Liver (tissue), 9 donors: Measurements from ENCODE around the gene NBEAL1. TPM values are rescaled to one million over a fixed set of nuclear protein-coding genes. Genes with fewer than 3 reads are reported as not detected.

ENCODE experiments used
- DNase-seq: peaks from one replicate; pipeline ENCODE4 v3.0.0-alpha.2; 2017; ENCODE audit warnings: low spot score
- H3K27ac ChIP-seq, 2 donors: one replicate each; pipeline ENCODE4 v1.7.0; 2013; ENCODE audit warnings: inconsistent platforms in 2 of 2, low read length in 2 of 2, control low read depth in 1 of 2, low read depth in 1 of 2, mild to moderate bottlenecking in 1 of 2
- H3K27me3 ChIP-seq, 4 donors: one replicate each; pipeline versions ENCODE4 v1.6.1 to v1.7.0; 2013; ENCODE audit warnings: low read length in 3 of 4, inconsistent platforms in 1 of 4, mild to moderate bottlenecking in 1 of 4, moderate library complexity in 1 of 4; ENCODE audit not compliant: control insufficient read depth in 4 of 4, insufficient read depth in 4 of 4
- H3K36me3 ChIP-seq, 4 donors: one replicate each; pipeline versions ENCODE4 v1.6.1 to v1.7.0; 2013; ENCODE audit warnings: low read length in 3 of 4, mild to moderate bottlenecking in 3 of 4, low read depth in 1 of 4, moderate library complexity in 1 of 4; ENCODE audit not compliant: control insufficient read depth in 4 of 4, insufficient read depth in 3 of 4
- H3K4me1 ChIP-seq, 4 donors: one replicate each; pipeline versions ENCODE4 v1.6.1 to v1.7.0; 2013; ENCODE audit warnings: low read length in 3 of 4, mild to moderate bottlenecking in 3 of 4, moderate library complexity in 1 of 4; ENCODE audit not compliant: control insufficient read depth in 4 of 4, insufficient read depth in 4 of 4
- H3K4me3 ChIP-seq, 3 donors: one replicate each; pipeline versions ENCODE4 v1.6.1 to v1.7.0; 2013; ENCODE audit warnings: low read length in 3 of 3, control low read depth in 1 of 3, low read depth in 1 of 3, mild to moderate bottlenecking in 1 of 3
- H3K9ac ChIP-seq, 2 donors: one replicate each; pipeline ENCODE4 v1.7.0; 2013; ENCODE audit warnings: low read length in 2 of 2, mild to moderate bottlenecking in 2 of 2, moderate library complexity in 2 of 2, control low read depth in 1 of 2, low read depth in 1 of 2
- H3K9me3 ChIP-seq, 4 donors: one replicate each; pipeline versions ENCODE4 v1.6.1 to v1.7.0; 2013; ENCODE audit warnings: low read length in 3 of 4; ENCODE audit not compliant: control insufficient read depth in 4 of 4
- ATF3 ChIP-seq: IDR thresholded peaks from 2 replicates; pipeline ENCODE4 v1.6.1; 2016; ENCODE audit warnings: antibody characterized with exemption
- CTCF ChIP-seq: fragments of 150-350 bp; IDR thresholded peaks from 2 replicates; pipeline ENCODE4 v1.5.1; 2017; ENCODE audit warnings: improper control_type of control experiment, low read depth, low read length; ENCODE audit not compliant: missing input control
- EGR1 ChIP-seq, 2 donors: IDR thresholded peaks; 2 replicates each; pipeline ENCODE4 v1.6.1; 2016 to 2018; ENCODE audit warnings: antibody characterized with exemption in 2 of 2, low read depth in 2 of 2
- FOXA1 ChIP-seq: IDR thresholded peaks from 2 replicates; pipeline ENCODE4 v1.6.1; 2016; ENCODE audit warnings: antibody characterized with exemption
- FOXA2 ChIP-seq: IDR thresholded peaks from 2 replicates; pipeline ENCODE4 v1.6.1; 2016; ENCODE audit warnings: antibody characterized with exemption
- GABPA ChIP-seq, 2 donors: IDR thresholded peaks in 1 of 2; conservative IDR thresholded peaks in 1 of 2; 2 replicates each; pipeline ENCODE4 v1.6.1; 2016; ENCODE audit warnings: antibody characterized with exemption in 2 of 2, mild to moderate bottlenecking in 1 of 2, moderate library complexity in 1 of 2
- HNF4A ChIP-seq, 2 donors: conservative IDR thresholded peaks; 2 replicates each; pipeline ENCODE4 v1.6.1; 2016; ENCODE audit warnings: antibody characterized with exemption in 2 of 2, mild to moderate bottlenecking in 2 of 2
- HNF4G ChIP-seq: IDR thresholded peaks from 2 replicates; pipeline ENCODE4 v1.6.1; 2016; ENCODE audit warnings: antibody characterized with exemption
- JUND ChIP-seq, 2 donors: IDR thresholded peaks; 2 replicates each; pipeline ENCODE4 v1.6.1; 2016; ENCODE audit warnings: antibody characterized with exemption in 2 of 2
- MAX ChIP-seq: IDR thresholded peaks from 2 replicates; pipeline ENCODE4 v1.6.1; 2016; ENCODE audit warnings: antibody characterized with exemption
- NR2F2 ChIP-seq: IDR thresholded peaks from 2 replicates; pipeline ENCODE4 v1.6.1; 2016; ENCODE audit warnings: antibody characterized with exemption
- RAD21 ChIP-seq, 2 donors: IDR thresholded peaks; 2 replicates each; pipeline ENCODE4 v1.6.1; 2016; ENCODE audit warnings: antibody characterized with exemption in 2 of 2, mild to moderate bottlenecking in 2 of 2
- REST ChIP-seq: IDR thresholded peaks from 2 replicates; pipeline ENCODE4 v1.6.1; 2016; ENCODE audit warnings: antibody characterized with exemption, mild to moderate bottlenecking
- RXRA ChIP-seq, 2 donors: IDR thresholded peaks; 2 replicates each; pipeline ENCODE4 v1.6.1; 2017 to 2018; ENCODE audit warnings: antibody characterized with exemption in 2 of 2, mild to moderate bottlenecking in 1 of 2
- SP1 ChIP-seq: IDR thresholded peaks from 2 replicates; pipeline ENCODE4 v1.6.1; 2018; ENCODE audit warnings: antibody characterized with exemption, mild to moderate bottlenecking
- TAF1 ChIP-seq: conservative IDR thresholded peaks from 2 replicates; pipeline ENCODE4 v1.6.1; 2016; ENCODE audit warnings: antibody characterized with exemption, mild to moderate bottlenecking
- YY1 ChIP-seq: IDR thresholded peaks from 2 replicates; pipeline ENCODE4 v1.6.1; 2016; ENCODE audit warnings: antibody characterized with exemption, mild to moderate bottlenecking
- ZBTB33 ChIP-seq: IDR thresholded peaks from 2 replicates; pipeline ENCODE4 v1.6.1; 2016; ENCODE audit warnings: antibody characterized with exemption
- WGBS: extraction: QIAGEN DNeasy Blood & Tissue Kit; methylation state at CpG from one replicate; pipeline ENCODE4 v1.1.7; 2013; 5-methylcytosine and 5-hydroxymethylcytosine counted together
- polyA plus RNA-seq, 2 donors: library from polyadenylated mRNA; stranded (reverse) in 1 of 2; unstranded in 1 of 2; fragments of 200-250 nt in 1 of 2; fragments of >200 nt in 1 of 2; fragmentation: Nextera tagmentation in 1 of 2; extraction: Ambion mirVana in 1 of 2; gene quantifications; one replicate each; pipeline versions ENCODE4 v1.2.1 to v1.2.3, GENCODE V29; 2013 to 2015
- total RNA-seq, 2 donors: library from RNA; depleted of rRNA; stranded (reverse); fragments of >200 nt; gene quantifications; one replicate each; pipeline ENCODE4 v1.2.3, GENCODE V29; 2014
- donor health status: healthy.
- donor health status: healthy.
- donor health status: healthy.
- donor health status: healthy.
- donor health status: healthy.

NBEAL1 gene
- 10 to 100 TPM; 12.0 to 47.9 TPM for total RNA-seq
- 10 to 100 TPM in 1 of 2 donors, 1 to 10 TPM in 1; 4.4 to 22.1 TPM for polyA plus RNA-seq

GRCh38 chr2:203014456-203015199 is at the start of gene NBEAL1:
TSS of gene NBEAL1 (plus strand) at chr2:203014875. CDS start at chr2:203016385, 1,510 bp downstream.
- no peaks in the 10 kb centered on the region for H3K9me3 ChIP-seq
- H3K27me3 ChIP-seq, result no peaks in the 10 kb centered on the region
- H3K4me1 ChIP-seq, result peaks cover 5 to 23% (median 22%) of the 10 kb centered on the region in 4 donors
- DNase-seq, result peak; percentile 99
- H3K36me3 ChIP-seq, result no peaks in the 10 kb centered on the region
- peak within 1 kb of the TSS; percentile 92 to 95 for H3K27ac ChIP-seq
- under 1% methylated on average over 59 of the region's 59 CpGs for WGBS
- TF ChIP-seq CTCF (no peak), REST (peak; percentile 88), MAX (peak; percentile 48), YY1 (peak; percentile 93), FOXA2 (no peak), SP1 (peak; percentile 82), ATF3 (peak; percentile 92), HNF4A (conservative IDR thresholded peaks at IDR 0.05) (no peak), HNF4G (no peak), JUND (IDR thresholded peaks at IDR 0.05) (peak; percentile 97 to 98), TAF1 (peak; percentile 59), GABPA (IDR thresholded peaks at IDR 0.05 in 1 of 2, conservative IDR thresholded peaks at IDR 0.05 in 1 of 2) (peak; percentile 53 to 87), ZBTB33 (no peak), FOXA1 (no peak), RXRA (IDR thresholded peaks at IDR 0.05) (peak; percentile 53 to 78), NR2F2 (peak; percentile 25), RAD21 (IDR thresholded peaks at IDR 0.05) (peak in 1 of 2 donors; percentile 21), EGR1 (IDR thresholded peaks at IDR 0.05; ENCODE audit: low read depth in 2 of 2) (peak in 1 of 2 donors; percentile 58)
- peak within 1 kb of the TSS; percentile 94 to 98 for H3K9ac ChIP-seq
- peak within 1 kb of the TSS; percentile 82 to 98 (median 97) for H3K4me3 ChIP-seq
